GM23248 (cell line): ENCODE data around the gene RABGAP1L. TPM values are rescaled to one million over a fixed set of nuclear protein-coding genes. Genes with fewer than 3 reads are reported as not detected.
A peak's percentile ranks its signal among the peaks of the same experiment; 100 is the strongest.

Experiments used
- DNase-seq: peaks from one replicate; pipeline ENCODE4 v3.0.0-alpha.2; 2015
- H2AFZ ChIP-seq: fragments of 200-600 bp; sonication (generic); 2 replicates; pipeline ENCODE4 v1.6.1; 2016; ENCODE audit warnings: antibody characterized with exemption
- H3F3A ChIP-seq: fragments of 200-600 bp; sonication (generic); 2 replicates; pipeline ENCODE4 v1.6.1; 2016; ENCODE audit warnings: mild to moderate bottlenecking, antibody characterized with exemption, mixed run types; ENCODE audit not compliant: insufficient read depth
- H3K27ac ChIP-seq: fragments of 200-600 bp; sonication (generic); 2 replicates; pipeline ENCODE4 v1.5.1; 2016; ENCODE audit warnings: mild to moderate bottlenecking
- H3K27me3 ChIP-seq: fragments of 200-600 bp; sonication (generic); replicated peaks from 2 replicates; pipeline ENCODE4 v1.6.1; 2016; ENCODE audit warnings: mild to moderate bottlenecking; ENCODE audit not compliant: insufficient read depth
- H3K36me3 ChIP-seq: fragments of 200-600 bp; sonication (generic); 2 replicates; pipeline ENCODE4 v1.6.1; 2016; ENCODE audit warnings: low read depth, mild to moderate bottlenecking
- H3K4me1 ChIP-seq: fragments of 200-600 bp; sonication (generic); 2 replicates; pipeline ENCODE4 v1.6.1; 2016; ENCODE audit warnings: mild to moderate bottlenecking; ENCODE audit not compliant: insufficient read depth
- H3K4me2 ChIP-seq: fragments of 200-600 bp; sonication (generic); one replicate; pipeline ENCODE4 v1.6.1; 2016; ENCODE audit warnings: mild to moderate bottlenecking; ENCODE audit not compliant: unreplicated experiment
- H3K4me3 ChIP-seq: fragments of 200-600 bp; sonication (generic); 2 replicates; pipeline ENCODE4 v1.5.1; 2016; ENCODE audit warnings: mild to moderate bottlenecking
- H3K79me2 ChIP-seq: fragments of 200-600 bp; sonication (generic); 2 replicates; pipeline ENCODE4 v1.6.1; 2016; ENCODE audit warnings: mild to moderate bottlenecking; ENCODE audit not compliant: insufficient read depth
- H3K9ac ChIP-seq: fragments of 200-600 bp; sonication (generic); 2 replicates; pipeline ENCODE4 v1.6.1; 2016; ENCODE audit warnings: mild to moderate bottlenecking
- H3K9me2 ChIP-seq: fragments of 200-600 bp; sonication (generic); 2 replicates; pipeline ENCODE4 v1.6.1; 2016; ENCODE audit warnings: mixed run types, mild to moderate bottlenecking, moderate library complexity; ENCODE audit not compliant: insufficient read depth
- H3K9me3 ChIP-seq: fragments of 200-600 bp; sonication (generic); one replicate; pipeline ENCODE4 v1.6.1; 2017; ENCODE audit warnings: low read depth
- H4K20me1 ChIP-seq: fragments of 200-600 bp; sonication (generic); 2 replicates; pipeline ENCODE4 v1.6.0; 2016; ENCODE audit not compliant: insufficient read depth
- EZH2 ChIP-seq: fragments of 200-600 bp; sonication (generic); IDR thresholded peaks from 2 replicates; pipeline ENCODE4 v1.6.1; 2018; ENCODE audit warnings: antibody characterized with exemption, mild to moderate bottlenecking; ENCODE audit not compliant: insufficient read depth, poor library complexity, severe bottlenecking
- EZH2phosphoT487 ChIP-seq: fragments of 200-600 bp; sonication (generic); IDR thresholded peaks from 2 replicates; pipeline ENCODE4 v1.6.1; 2018; ENCODE audit warnings: antibody characterized with exemption, moderate library complexity, mild to moderate bottlenecking, low read depth; ENCODE audit not compliant: insufficient read depth
- WGBS, 2 experiments: methylation state at CpG; one replicate each; pipeline ENCODE4 v1.1.6; 2015 to 2017; ENCODE audit warnings: low lambda C conversion rate in 2 of 2, low coverage in 1 of 2; ENCODE audit errors: missing lambda C conversion rate in 2 of 2; 5-methylcytosine and 5-hydroxymethylcytosine counted together
- in situ Hi-C: fragments of 300-500 bp; cut with MboI; formaldehyde crosslinking; loops from 2 replicates; pipeline ENCODE4 v1.15.0; 2020
- polyA plus RNA-seq: library from polyadenylated mRNA; unstranded; fragments of >200 nt; fragmentation: Nextera tagmentation; extraction: Ambion mirVana; gene quantifications from 2 replicates; pipeline ENCODE4 v1.2.1, GENCODE V29; 2016
- total RNA-seq: library from RNA; depleted of rRNA; stranded (reverse); fragments of >200 nt; shearing (Covaris generic); gene quantifications from 2 replicates; pipeline ENCODE4 v1.2.3, GENCODE V29; 2014; rRNA removed

Gene RABGAP1L
- total RNA-seq: 21.6 and 24.7 TPM in 2 replicates
- 11.4 and 13.7 TPM in 2 replicates for polyA plus RNA-seq

DNA sequence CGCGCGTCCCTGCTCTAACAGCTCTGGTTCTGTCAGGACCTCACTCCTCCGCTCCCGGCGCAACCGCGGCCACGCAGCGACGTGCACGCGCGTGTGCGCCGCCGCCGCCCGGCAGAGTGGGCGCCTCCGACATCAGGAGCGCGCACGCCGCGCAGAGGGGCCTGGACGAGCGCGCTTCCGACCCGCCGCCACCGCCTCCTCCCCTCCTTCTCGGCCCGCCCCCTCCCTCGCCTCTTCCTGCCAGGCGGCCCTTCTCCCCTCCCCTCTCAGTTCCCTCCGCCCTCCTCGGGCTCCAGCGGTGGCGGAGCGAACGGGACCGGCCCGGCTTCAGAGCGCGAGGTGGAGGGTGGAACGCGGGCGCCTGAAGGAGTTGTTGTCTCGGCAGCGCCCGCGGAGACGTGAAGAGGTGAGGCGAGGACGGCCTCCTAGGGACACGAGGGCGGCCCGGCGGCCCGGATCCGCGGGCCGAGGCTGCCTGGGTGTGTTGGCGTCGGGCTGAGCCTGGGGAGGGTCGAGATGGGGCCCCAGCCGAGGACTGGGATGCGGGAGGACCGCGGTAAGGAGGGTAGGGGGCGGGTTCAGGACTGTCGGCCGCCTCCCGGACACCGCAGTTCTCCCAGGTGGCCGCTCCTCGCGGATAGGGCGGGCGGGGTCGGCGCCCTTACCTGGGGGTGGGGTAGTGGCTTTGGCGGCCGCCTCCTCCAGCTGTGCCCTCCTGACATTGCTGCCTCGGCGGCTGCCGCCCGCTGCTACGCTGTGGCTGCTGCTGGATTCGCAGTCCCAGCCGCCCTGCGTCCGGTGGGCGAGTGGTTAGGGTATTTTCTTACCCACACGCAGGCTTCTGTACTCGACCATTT lies at the start of gene RABGAP1L:
RABGAP1L (plus strand) TSS at position 269 of the 857 bp plus-strand sequence.
- Histone ChIP-seq H3K4me2 (peak within 1 kb of the TSS; percentile 89), H2AFZ (peak within 1 kb of the TSS; percentile 99), H3F3A (no peaks in the 10 kb centered on the region), H3K27me3 (no peaks in the 10 kb centered on the region), H3K79me2 (peaks cover 37% of the 10 kb centered on the region), H3K27ac (peak within 1 kb of the TSS; percentile 47), H3K9me3 (no peaks in the 10 kb centered on the region), H3K9me2 (no peaks in the 10 kb centered on the region), H4K20me1 (no peaks in the 10 kb centered on the region), H3K9ac (peak within 1 kb of the TSS; percentile 86), H3K4me3 (peak within 1 kb of the TSS; percentile 84), H3K36me3 (no peaks in the 10 kb centered on the region), H3K4me1 (no peaks in the 10 kb centered on the region)
- no peak for TF ChIP-seq EZH2
- TF ChIP-seq EZH2phosphoT487: no peak
- 1 to 3% methylated on average over 48 to 79 of the region's 98 CpGs for WGBS, 2 experiments
- DNase-seq: peak; percentile 97
- in situ Hi-C loops: no loop called here

GRCh38 chr1:174110053-174110452 lies 49.3 kb upstream of the RABGAP1L start:
- H3K4me2 ChIP-seq: no peak overlapping the region
- H3K9ac ChIP-seq: no peak overlapping the region
- H3K79me2 ChIP-seq: no peaks in the 10 kb centered on the region
- 55 to 59% methylated on average over 1 of the region's 1 CpG for WGBS, 2 experiments
- H3K36me3 ChIP-seq: no peaks in the 10 kb centered on the region
- no peaks in the 10 kb centered on the region for H3K9me2 ChIP-seq
- no peak overlapping the region for H3K4me3 ChIP-seq
- H3K9me3 ChIP-seq: no peaks in the 10 kb centered on the region
- no peak for TF ChIP-seq EZH2
- no peak for DNase-seq
- no peaks in the 10 kb centered on the region for H3F3A ChIP-seq
- H3K27ac ChIP-seq: no peak overlapping the region
- H4K20me1 ChIP-seq: no peaks in the 10 kb centered on the region
- in situ Hi-C loops: no loop called here
- no peaks in the 10 kb centered on the region for H3K4me1 ChIP-seq
- H2AFZ ChIP-seq: no peak overlapping the region
- H3K27me3 ChIP-seq: 0 out of 2 replicates have a peak, but pooled peaks cover 4% of the 10 kb centered on the region

DNA sequence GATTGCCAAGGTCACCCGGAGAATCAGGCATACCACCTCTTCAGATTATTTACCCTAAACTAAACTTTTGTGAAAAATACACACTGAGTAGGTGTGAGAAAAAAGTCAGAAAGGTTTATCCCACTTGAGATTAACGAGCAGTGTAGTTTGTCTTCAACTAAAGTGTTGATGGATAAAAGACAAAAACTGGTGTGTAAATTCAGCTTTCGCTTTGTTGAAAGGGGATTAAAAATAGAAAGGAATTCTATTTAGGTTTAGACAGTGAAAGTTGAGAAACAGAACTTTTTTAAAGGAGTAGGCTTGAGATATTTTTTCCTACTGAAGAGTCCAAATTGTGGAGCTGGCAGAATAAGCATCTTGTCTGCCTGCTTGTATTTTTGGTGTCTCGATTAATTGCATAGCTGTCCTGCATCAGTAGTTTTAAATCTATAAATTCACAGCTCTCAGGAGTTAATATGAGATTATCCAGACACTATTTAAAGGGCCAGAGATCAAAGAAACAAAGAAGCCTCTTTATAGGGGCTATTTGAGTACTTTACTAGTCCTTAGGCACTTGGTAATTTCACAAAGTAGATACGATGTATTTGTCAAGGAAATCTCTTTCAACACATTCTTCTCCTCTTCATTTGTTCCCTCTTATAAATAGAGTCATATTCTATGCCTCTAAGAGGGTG lies 46.7 kb upstream of the RABGAP1L start:
- Histone ChIP-seq H3K9me3 (no peaks in the 10 kb centered on the region), H3K36me3 (no peaks in the 10 kb centered on the region), H3K79me2 (no peaks in the 10 kb centered on the region), H2AFZ (peak overlapping the region; percentile 56; the same call in 1 of the 2 replicates), H4K20me1 (no peaks in the 10 kb centered on the region), H3K27me3 (0 out of 2 replicates have a peak, but pooled peaks cover 4% of the 10 kb centered on the region), H3K9me2 (no peaks in the 10 kb centered on the region), H3F3A (no peaks in the 10 kb centered on the region), H3K4me3 (no peak overlapping the region), H3K4me1 (no peaks in the 10 kb centered on the region), H3K4me2 (peak overlapping the region; percentile 50), H3K9ac (no peak overlapping the region), H3K27ac (no peak overlapping the region)
- WGBS, 2 experiments: 11 to 16% methylated on average over 5 of the region's 5 CpGs
- in situ Hi-C loops: no loop called here
- TF ChIP-seq EZH2 (no peak), EZH2phosphoT487 (no peak)
- no peak for DNase-seq

GRCh38 chr1:174114106-174114505 lies 45.2 kb upstream of the RABGAP1L start:
- no peaks in the 10 kb centered on the region for H4K20me1 ChIP-seq
- no peak overlapping the region for H3K4me2 ChIP-seq
- no peak for TF ChIP-seq EZH2phosphoT487
- no peak for TF ChIP-seq EZH2
- DNase-seq: no peak
- in situ Hi-C loops: no loop called here
- 55 to 60% methylated on average over 2 of the region's 2 CpGs for WGBS, 2 experiments
- no peaks in the 10 kb centered on the region for H3K9me2 ChIP-seq
- H3K9ac ChIP-seq: no peak overlapping the region
- no peaks in the 10 kb centered on the region for H3K9me3 ChIP-seq
- no peak overlapping the region for H2AFZ ChIP-seq
- H3K36me3 ChIP-seq: no peaks in the 10 kb centered on the region
- no peaks in the 10 kb centered on the region for H3K4me1 ChIP-seq
- no peaks in the 10 kb centered on the region for H3K79me2 ChIP-seq
- H3K27me3 ChIP-seq: no peaks in the 10 kb centered on the region
- H3F3A ChIP-seq: no peaks in the 10 kb centered on the region
- no peak overlapping the region for H3K27ac ChIP-seq
- H3K4me3 ChIP-seq: no peak overlapping the region
